Stimulated activated naive CD4-positive, alpha-beta T cell treated with Interleukin-2 at 50 U/mL for 16 hours (primary cell): ENCODE data around the gene KCNA10.

Experiments used
- DNase-seq: peaks from one replicate; lab custom pipeline; 2025; lab: John Stamatoyannopoulos, UW

Gene KCNA10

GRCh38 chr1:110519125-110519810 lies at the start of gene KCNA10:
KCNA10 (minus strand) TSS chr1:110519175; CDS start chr1:110518787, 388 bp downstream.
- DNase-seq = no peak

DNA sequence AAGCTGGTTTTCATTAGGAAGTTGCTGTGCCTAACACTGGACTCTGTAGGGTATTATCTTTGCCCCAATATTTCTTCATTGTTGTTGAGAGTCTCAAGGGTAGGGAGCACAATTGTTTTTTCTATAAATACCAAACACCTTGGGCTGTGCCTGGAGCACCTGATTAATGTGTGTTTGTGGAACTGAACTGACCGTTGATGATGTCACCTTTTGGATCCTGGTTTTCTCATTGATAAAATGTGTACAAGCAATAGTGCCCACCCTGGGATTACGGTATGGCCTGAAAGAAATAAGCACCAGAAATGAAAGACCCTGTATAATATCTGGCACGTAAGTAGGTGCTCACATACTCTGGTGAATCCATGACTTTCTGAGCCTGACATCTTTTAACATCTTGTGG lies 47.9 kb upstream of the KCNA10 start:
- DNase-seq = no peak

DNA sequence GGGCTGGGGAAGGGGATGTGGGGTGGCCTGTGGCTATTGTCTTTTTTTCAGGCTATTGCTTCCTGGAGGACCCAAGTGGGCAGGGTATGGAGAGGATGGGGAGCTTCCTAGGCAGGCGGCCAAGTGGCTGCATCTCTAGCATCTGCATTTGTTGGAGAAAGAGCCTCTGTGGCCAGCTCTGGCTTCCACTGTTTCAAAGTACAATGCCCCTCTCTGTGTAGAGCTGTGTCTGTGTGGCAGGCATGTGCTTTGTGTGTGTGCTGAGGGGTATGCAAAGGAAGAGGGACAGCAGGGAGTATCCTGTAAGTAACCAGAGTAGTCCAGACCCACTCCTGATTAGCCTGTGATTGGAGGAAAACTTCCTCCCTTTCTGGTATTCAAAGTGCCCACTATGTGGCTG lies 46.6 kb upstream of the KCNA10 start:
- no peak for DNase-seq

GRCh38 chr1:110563089-110563488 lies 44.1 kb upstream of the KCNA10 start:
- DNase-seq = no peak

DNA sequence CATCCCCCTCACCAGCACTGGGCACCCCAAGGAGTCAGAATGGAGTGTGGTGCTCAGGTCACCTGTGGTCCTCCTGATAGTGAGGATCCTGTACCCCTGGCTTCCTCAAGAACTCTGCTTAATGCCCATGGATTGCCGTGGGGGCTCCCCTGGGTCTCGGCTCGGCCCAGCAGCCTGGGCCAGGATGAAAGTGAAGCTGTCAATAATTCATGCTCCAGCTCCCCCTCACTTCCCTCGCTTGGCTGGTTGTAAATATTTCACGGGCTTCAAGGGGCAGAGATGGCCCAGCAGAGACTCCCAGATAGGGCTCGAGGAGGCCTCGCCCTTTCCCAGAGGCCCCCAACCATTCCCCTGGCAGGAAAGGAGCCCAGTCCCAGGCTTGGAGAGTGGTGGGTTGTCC lies 42.6 kb upstream of the KCNA10 start:
- no peak for DNase-seq

DNA sequence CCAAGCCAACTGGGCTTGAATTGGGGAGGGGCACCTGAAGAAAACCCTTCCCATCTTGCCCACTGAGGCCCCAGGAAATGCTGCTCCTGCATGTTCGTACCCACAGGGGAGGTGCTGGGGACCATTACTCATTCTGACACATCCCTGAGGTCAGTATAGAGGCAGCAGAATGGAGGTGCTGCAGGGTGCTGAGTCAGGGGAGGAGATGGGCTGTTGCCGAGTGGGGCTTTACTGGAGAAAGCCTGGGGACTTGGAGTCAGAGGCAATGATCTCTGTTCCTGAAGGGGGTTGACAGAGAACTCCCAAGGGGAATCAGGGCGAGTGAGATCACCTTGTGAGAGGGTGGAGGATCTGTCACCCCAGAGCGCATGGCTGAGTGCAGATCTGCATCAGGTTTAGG lies 40.2 kb upstream of the KCNA10 start:
- no peak for DNase-seq

GRCh38 chr1:110557481-110557880 lies 38.5 kb upstream of the KCNA10 start:
- DNase-seq = no peak

DNA sequence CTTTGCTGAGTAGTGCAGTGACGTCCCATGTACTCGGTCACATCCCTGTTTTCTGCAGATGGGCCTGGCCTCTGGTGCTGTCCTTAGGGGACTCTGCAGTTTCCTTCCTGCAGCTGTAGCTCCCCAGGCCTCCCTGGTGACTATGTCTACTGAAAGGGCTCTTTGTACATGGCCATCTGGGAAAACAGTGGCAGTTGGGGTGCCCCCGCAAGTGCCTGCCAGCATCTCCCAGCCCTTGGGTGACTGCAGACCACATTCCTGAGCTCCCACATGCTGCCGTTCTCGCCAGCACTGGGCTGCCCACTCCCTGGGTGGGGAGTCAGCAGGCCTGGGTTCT lies 37.5 kb upstream of the KCNA10 start:
- DNase-seq = no peak

DNA sequence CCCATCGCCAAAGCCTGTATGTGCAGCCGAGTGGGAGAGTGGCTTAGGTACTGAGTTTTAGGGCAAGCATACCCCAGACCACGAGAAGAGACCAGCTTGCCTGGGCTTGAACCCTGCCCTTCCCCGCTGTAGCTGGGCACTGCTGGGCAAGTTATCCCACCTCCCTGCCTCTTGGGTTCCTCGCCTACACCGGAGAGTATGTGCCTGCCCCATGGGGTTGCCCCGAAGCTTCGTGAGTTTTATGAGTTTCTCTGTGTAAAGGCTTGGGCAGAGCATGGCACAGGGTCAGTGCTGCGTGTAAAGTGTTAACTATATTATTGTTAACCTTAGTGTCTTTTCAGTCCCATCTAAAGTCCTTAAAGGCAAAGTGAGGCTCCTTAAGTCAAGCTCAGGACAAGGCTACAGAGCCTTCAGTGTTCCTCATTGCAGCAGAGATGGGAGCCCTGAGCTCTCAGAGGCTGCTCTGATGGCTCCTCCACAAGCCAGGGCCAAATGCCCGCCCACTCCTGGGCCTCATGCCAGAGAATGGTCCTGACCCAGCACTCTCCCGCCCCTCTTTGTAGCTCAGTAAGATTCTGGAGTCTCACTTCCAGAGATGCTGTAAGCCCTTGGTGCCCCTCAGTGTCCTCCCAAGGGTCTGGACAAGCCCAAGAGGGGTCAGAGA lies 37.0 kb upstream of the KCNA10 start:
- no peak for DNase-seq

DNA sequence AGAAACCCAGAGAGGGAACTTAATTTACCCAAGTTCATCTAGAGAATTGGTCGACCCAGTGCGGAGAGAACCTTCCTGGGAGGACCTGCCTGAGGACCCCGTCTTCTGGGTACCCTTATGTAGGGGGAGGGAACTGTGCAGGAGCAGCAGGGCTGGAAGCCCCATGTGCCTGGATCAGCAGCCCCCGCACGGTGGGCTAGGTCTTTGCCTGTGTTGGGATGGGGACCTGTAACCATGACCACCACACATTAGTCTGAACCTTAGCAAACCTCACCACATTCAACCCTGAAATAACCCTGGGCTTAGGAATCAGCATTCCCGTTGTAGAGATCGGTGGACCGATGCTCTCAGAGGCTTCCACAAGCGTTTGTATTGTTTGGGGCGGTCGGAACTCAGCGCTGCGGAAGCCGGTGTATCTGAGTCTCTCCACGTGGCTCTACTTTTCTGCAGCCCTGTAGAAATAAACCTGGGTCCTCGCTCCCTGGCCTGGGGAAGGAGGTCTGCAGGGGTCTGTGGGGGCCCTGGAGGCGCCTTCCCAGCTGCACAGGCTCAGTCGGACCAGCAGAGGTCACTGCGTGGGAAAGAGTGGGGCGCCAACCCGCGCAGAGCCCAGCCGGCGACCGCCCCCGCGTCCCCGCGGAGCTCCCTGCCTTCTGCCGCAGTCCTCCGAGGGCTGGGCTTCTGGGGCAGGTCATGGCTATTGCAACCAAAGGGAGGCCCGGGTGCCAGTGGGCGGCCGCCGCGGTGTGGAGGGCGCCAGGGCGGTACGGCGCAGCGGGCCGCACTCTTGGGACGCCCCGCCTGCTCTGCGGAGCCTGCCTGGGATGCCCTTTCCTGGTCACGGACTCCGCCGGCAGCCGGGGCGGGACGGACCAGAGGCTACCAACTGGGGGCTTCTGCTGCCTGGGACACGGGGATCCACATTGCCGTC lies 36.2 kb upstream of the KCNA10 start:
- peak; percentile 33 for DNase-seq

DNA sequence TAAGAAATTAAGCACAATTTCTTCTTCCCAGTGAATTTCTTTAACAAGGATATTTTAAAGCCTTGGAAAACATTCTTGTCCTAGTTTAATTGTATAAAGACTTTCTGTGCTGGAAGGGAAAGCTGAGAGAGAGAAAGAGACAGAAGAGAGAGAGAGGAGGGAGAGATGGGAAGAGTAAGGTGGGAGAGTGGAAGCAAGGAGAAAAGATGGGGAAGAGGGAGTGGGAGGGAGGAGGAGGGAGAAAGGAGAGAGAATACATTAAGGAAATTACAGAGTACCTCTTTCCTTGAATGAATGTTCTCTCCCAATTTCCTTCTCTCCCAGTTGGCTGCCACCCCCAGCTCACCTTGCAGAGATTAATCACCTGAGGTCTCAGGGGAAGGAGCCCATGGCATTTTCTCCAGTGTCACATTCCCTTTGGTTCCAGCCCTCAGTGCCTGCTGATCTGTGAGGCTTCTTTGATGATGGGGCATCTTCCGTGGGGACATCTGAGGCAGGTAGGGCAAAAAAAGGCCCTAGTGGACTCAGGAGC lies 32.4 kb upstream of the KCNA10 start:
- no peak for DNase-seq

DNA sequence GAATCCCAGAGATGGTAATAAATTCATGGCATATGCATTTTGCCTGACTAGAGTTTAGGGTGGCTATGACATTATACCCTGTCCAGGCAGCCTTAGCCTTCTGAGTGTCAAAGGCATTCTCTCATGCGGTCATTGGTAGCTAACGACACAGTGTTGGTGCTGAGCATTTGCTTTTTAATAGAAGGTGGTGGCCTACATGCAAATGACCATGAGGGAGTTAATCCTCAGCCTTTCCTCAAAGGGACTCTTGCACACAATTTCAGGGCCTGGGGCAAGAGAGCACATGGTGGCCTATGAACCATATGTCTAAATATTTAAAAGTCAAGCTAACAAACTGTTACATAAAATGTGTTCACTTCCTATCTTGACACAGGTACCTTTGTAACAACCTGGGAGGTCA lies 30.9 kb upstream of the KCNA10 start:
- DNase-seq = no peak

DNA sequence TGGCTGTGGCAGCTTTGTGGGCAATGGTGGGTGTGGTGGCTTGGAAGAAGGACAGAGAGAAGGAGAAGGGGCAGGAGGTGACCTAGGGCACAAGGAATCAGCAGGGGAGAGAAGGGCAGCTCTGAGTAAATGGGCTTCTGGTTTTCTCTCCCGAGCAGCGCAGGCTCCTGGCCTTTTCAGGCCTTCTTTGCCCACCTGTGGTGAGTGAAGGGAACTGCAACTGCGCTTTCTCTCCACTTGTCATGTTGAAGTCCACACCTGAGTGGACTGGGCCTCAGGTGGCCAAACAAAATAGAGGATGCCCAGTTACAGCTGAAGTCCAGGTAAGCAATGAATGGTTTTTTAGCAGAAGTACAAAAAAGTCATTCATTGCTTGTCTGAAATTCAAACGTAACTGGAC lies 29.4 kb upstream of the KCNA10 start:
- no peak for DNase-seq

- DNase-seq = no peak
Measured at GRCh38 chr1:110547017-110547416, 28.0 kb upstream of the KCNA10 start.

DNA sequence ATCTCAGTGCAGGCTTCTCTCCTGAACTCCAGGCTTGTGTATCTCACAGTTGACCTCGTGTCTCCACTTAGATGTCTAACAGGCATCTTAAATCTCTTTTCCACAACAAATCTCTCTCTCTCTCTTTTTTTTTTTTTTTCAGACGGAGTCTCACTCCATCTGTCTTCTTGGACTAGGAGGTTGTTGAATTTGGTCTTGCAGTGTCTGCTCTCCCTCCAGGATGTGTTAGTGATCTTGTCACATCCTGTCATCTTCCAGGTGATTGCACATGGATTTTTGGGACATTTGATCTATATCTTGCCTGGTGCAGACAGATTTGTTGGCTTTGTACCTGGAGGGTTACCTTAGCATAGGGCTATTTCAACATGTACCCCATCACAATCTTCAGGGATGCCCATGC lies 26.5 kb upstream of the KCNA10 start:
- no peak for DNase-seq

DNA sequence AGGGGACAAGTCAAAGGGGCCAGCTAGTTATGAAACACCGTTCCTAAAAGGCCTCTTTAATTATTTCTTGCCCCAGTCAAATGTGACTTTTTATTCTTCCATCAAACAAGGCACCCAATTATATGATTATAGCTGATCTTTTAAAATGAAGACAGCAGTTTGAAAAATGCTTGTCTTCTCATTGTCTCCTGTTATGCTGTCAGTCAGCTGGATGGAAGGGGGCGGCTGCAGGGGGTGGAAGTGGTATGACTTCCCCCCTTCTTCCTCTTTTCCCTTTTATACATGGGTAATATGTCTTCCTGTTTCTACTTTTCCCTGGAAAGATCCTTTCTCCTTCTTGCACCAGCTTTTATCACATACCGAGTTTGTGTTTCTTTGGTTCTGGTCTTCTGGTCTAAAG lies 25.8 kb upstream of the KCNA10 start:
- no peak for DNase-seq

- no peak for DNase-seq
Measured at GRCh38 chr1:110542725-110543124, 23.8 kb upstream of the KCNA10 start.

DNA sequence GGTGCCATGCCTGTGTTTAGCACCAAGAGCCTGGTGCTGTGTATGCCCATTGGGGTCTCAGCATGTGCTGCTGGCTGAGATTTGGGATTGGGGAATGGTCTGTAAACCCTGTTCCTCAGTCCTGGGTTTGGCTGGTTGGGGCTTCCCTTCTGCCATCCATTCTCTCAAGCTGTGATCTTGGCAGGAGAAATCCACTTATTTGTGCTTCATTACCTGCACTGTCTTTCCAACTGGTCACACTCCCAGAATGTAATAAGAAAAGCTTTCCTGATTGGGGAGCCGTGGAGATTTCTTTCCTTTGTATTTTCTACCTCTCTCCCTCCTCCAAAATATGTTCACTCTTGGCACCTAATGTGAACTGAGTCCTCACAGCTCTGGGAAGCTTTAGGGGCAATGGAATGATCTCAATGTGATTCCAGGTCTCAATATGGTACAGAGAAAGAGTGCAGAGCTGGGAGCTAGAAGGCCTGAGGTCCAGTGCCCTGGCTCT lies 23.0 kb upstream of the KCNA10 start:
- no peak for DNase-seq

DNA sequence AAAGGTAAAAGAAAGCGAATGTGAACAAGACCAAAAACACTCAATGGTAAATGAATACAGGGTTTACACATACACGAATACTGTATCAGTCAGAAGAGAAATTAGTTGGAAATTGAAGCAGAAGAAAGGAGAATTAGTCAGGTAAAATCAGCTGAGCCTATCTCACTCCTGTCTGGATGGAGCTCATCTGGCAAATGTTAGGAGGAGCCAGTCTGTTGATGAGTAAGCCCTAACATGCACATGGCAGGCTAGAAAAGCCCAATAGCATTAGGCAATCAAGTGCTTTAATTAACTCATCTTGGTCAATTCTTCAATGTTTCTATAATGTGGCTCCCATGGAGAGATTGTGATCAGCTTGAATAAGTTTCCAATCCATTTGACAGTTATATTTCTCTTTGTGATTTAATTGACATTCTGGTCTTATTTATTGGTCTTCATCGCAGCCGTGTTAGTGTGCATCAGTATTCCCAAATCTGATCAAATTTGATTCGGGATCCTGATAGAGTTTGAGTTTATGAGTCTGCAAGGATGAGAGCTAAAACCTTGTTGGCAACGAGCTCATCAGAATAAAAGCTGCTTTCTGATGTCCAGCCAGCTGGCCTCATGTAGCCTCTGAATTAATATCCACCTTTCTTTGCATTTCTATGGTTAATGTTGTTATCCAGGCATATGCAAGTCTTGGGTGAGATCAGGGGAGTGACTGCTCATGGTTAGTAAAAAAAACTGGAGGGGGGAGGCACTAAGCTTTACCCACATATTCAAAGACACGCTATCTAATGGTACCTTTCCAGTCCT lies 22.1 kb upstream of the KCNA10 start:
- no peak for DNase-seq

DNA sequence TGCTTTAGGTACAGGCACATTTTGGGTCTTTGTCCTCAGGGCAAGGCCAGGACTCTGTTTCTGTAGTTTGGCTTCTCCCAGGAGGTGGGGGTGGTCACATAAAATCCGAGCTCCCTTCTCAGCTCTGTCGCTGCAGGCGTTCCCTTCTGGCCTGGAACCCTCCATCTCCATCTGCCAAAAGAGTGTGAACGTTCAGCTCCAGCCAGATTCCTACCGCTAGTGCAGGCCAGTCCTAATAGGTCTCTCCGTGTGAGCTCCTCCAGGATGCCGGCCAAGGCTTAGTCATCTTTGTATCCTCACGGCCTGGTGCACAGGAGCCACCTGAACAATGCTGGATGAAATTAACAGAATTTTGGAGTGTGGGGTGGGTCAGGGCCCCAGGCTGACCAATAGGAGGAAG lies 19.9 kb upstream of the KCNA10 start:
- no peak for DNase-seq

DNA sequence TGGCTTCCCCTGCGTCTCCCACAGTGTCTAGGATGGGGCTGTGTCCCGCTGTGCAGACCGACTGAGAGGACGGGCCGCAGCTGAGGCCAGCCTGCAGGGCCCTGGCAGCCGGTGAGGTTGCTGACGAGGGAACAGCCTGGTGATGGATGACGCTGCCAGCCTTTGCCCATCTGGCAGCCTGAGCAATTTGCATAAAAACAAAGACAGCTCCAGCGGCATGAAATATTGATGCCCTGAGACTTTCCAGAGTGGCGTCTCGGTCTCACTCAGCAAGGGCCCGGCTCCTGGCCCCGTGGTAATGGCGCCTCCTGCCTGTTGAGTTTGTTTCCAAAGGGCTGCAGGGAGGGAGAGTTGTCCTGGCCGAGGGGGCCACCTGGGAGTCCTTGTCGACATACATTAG lies 19.1 kb upstream of the KCNA10 start:
- no peak for DNase-seq

GRCh38 chr1:110535985-110536384 lies 17.0 kb upstream of the KCNA10 start:
- no peak for DNase-seq
